ENCODE measurements around the gene SLC27A3. TPM values are rescaled to one million over a fixed set of nuclear protein-coding genes. Genes with fewer than 3 reads are reported as not detected.
"Not testable (repeated sequence)": the region's sequence is repeated elsewhere in the genome, so short reads cannot be mapped to it uniquely, and the experiment has no call there.

The SLC27A3 gene
- total RNA-seq, 1 experiment from 2014 or later: 38.9 TPM

DNA sequence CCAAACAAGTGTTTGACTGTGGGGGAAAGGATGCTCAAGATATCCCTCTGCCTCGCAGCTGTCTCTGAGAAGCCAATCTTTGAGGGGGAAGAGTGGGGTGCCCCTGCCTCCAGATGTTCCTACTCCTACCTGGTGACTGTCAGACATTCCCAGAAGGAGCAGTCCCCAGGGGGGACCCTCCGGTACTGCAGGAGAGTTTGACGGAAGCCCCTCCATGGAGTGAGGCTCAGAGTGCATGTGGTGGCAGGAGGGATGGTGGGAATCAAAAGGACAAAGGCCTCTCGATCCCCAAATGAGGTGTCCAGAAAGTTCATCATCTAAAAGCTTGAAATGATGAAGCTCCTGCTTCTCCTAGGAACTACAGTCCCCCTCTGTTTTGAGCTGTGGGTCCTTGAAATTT lies 5.3 kb downstream of the SLC27A3 start:
- no peak overlapping the region for H3K27ac Mint-ChIP-seq
- H3K9me3 Mint-ChIP-seq: no peaks in the 10 kb centered on the region
- POLR2A ChIA-PET: interaction anchor here (0.6 to 1.0 kb wide), 2 partner anchors 16 to 194 kb away, joined by 3 read pairs; no protein-coding TSS in a partner anchor
- H3K27me3 Mint-ChIP-seq (ENCODE audit: low read depth): no peaks in the 10 kb centered on the region
- H3K4me3 Mint-ChIP-seq: no peak overlapping the region
- peaks cover 3% of the 10 kb centered on the region for H3K36me3 Mint-ChIP-seq
- CTCF ChIA-PET: no interaction called here
- no peak for TF ChIP-seq SP1 (CRISPR knock-in tag; conservative IDR thresholded peaks at IDR 0.05)
- TF ChIP-seq, protein P1, sequence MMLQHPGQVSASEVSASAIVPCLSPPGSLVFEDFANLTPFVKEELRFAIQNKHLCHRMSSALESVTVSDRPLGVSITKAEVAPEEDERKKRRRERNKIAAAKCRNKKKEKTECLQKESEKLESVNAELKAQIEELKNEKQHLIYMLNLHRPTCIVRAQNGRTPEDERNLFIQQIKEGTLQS (CRISPR knock-in tag; conservative IDR thresholded peaks at IDR 0.05): no peak
- TF ChIP-seq ZNF121 (CRISPR knock-in tag; IDR thresholded peaks at IDR 0.05): no peak
- TF ChIP-seq, protein P2, sequence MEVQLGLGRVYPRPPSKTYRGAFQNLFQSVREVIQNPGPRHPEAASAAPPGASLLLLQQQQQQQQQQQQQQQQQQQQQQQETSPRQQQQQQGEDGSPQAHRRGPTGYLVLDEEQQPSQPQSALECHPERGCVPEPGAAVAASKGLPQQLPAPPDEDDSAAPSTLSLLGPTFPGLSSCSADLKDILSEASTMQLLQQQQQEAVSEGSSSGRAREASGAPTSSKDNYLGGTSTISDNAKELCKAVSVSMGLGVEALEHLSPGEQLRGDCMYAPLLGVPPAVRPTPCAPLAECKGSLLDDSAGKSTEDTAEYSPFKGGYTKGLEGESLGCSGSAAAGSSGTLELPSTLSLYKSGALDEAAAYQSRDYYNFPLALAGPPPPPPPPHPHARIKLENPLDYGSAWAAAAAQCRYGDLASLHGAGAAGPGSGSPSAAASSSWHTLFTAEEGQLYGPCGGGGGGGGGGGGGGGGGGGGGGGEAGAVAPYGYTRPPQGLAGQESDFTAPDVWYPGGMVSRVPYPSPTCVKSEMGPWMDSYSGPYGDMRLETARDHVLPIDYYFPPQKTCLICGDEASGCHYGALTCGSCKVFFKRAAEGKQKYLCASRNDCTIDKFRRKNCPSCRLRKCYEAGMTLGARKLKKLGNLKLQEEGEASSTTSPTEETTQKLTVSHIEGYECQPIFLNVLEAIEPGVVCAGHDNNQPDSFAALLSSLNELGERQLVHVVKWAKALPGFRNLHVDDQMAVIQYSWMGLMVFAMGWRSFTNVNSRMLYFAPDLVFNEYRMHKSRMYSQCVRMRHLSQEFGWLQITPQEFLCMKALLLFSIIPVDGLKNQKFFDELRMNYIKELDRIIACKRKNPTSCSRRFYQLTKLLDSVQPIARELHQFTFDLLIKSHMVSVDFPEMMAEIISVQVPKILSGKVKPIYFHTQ (CRISPR knock-in tag; IDR thresholded peaks at IDR 0.05): no peak
- TF ChIP-seq MXD4 (CRISPR knock-in tag; IDR thresholded peaks at IDR 0.05; ENCODE audit: borderline replicate concordance): no peak
- TF ChIP-seq ETV6 (CRISPR knock-in tag; IDR thresholded peaks at IDR 0.05): no peak
- TF ChIP-seq, protein P3, sequence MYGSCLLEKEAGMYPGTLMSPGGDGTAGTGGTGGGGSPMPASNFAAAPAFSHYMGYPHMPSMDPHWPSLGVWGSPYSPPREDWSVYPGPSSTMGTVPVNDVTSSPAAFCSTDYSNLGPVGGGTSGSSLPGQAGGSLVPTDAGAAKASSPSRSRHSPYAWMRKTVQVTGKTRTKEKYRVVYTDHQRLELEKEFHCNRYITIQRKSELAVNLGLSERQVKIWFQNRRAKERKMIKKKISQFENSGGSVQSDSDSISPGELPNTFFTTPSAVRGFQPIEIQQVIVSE (CRISPR knock-in tag; IDR thresholded peaks at IDR 0.05; ENCODE audit: borderline replicate concordance): no peak
- TF ChIP-seq ZNF138 (CRISPR knock-in tag; conservative IDR thresholded peaks at IDR 0.05): no peak
- TF ChIP-seq JUN (CRISPR knock-in tag; IDR thresholded peaks at IDR 0.05): no peak
- no peak for TF ChIP-seq ZNF423 (CRISPR knock-in tag; IDR thresholded peaks at IDR 0.05)
- TF ChIP-seq, protein P4, sequence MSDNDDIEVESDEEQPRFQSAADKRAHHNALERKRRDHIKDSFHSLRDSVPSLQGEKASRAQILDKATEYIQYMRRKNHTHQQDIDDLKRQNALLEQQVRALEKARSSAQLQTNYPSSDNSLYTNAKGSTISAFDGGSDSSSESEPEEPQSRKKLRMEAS (CRISPR knock-in tag; IDR thresholded peaks at IDR 0.05): no peak
- TF ChIP-seq, protein P5, sequence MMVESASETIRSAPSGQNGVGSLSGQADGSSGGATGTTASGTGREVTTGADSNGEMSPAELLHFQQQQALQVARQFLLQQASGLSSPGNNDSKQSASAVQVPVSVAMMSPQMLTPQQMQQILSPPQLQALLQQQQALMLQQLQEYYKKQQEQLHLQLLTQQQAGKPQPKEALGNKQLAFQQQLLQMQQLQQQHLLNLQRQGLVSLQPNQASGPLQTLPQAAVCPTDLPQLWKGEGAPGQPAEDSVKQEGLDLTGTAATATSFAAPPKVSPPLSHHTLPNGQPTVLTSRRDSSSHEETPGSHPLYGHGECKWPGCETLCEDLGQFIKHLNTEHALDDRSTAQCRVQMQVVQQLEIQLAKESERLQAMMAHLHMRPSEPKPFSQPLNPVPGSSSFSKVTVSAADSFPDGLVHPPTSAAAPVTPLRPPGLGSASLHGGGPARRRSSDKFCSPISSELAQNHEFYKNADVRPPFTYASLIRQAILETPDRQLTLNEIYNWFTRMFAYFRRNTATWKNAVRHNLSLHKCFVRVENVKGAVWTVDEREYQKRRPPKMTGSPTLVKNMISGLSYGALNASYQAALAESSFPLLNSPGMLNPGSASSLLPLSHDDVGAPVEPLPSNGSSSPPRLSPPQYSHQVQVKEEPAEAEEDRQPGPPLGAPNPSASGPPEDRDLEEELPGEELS (CRISPR knock-in tag; IDR thresholded peaks at IDR 0.05): no peak
- no peak for TF ChIP-seq KAT7 (CRISPR knock-in tag; IDR thresholded peaks at IDR 0.05; ENCODE audit: borderline replicate concordance)
- H3K4me1 Mint-ChIP-seq: peaks cover 25% of the 10 kb centered on the region
- ATAC-seq (no peak), DNase-seq (ENCODE audit: low spot score) (no peak)

DNA sequence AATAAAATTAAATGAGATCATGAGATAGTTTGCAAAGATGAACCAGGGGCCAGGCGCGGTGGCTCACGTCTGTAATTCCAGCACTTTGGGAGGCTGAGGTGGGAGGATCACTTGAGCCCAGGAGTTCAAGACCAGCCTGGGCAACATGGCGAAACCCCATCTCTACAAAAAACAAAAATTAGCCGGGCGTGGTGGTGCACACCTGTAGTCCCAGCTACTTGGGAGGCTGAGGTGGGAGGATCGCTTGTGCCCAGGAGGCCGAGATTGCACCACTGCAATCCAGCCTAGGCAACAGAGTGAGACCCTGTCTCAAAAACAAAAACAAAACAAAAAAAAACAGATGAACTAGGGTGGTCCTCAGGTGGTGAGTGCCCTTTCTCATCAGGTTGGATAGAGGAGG lies 7.4 kb downstream of the SLC27A3 start:
- CTCF ChIA-PET; POLR2A ChIA-PET; ATAC-seq; H3K27me3 Mint-ChIP-seq (ENCODE audit: low read depth); H3K36me3 Mint-ChIP-seq; DNase-seq (ENCODE audit: low spot score); H3K9me3 Mint-ChIP-seq: not testable (repeated sequence)
- H3K27ac Mint-ChIP-seq: peak overlapping the region; percentile 98
- peak overlapping the region; percentile 83 for H3K4me3 Mint-ChIP-seq
- peaks cover 13% of the 10 kb centered on the region for H3K4me1 Mint-ChIP-seq

DNA sequence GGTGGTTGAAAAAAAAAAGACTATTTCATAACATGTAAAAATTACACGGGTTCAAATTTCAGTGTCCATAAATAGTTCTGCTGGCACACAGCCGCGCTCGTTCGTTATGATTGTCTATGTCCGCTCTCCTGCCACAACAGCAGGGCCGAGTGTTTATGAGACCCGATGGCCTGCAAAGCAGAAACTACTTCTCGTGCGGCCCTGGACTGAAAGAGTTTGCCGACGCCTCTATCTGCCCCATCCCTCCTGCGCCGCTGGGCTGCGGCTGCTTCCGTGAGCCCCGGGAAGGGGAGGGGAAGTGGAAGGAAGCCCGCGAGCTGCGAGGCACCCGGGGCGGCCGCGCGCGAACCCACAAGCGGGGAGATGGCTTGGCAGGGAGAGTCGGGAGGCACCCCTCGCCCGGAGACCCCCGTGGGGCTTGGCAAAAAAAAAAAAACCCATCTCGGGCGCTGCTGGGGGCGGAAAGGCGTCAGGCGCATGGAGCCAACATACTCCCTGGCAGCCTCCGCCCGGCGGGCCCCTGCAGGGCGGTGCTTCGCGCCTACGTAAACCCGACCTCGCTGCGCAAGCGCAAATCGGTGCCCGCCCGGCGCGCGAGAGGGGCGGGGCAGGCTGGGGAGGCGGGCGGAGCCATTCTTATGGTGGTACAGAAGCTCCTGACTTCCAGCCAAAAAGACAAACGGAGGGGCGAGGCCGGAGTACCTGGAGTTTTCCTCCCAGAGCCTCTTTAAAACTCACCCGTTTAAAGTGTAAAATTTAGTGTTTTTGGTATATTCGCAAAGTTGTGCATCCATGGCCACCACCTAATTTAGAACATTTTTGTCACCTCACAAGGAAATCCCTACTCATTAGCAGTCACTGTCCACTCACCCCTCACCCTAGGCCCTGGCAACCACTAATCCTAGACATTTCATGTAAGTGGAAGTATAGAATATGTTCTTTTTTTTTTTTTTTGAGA lies 8.3 kb downstream of the SLC27A3 start:
- H3K4me3 Mint-ChIP-seq: peak overlapping the region; percentile 83
- H3K36me3 Mint-ChIP-seq: peaks cover 3% of the 10 kb centered on the region
- DNase-seq (ENCODE audit: low spot score) (peak; percentile 94), ATAC-seq (peak; percentile 94)
- H3K9me3 Mint-ChIP-seq: peaks cover 6% of the 10 kb centered on the region
- H3K27me3 Mint-ChIP-seq (ENCODE audit: low read depth): no peaks in the 10 kb centered on the region
- peak overlapping the region; percentile 98 for H3K27ac Mint-ChIP-seq
- peaks cover 8% of the 10 kb centered on the region for H3K4me1 Mint-ChIP-seq
- CTCF ChIA-PET: interaction anchor here (0.6 to 1.5 kb wide), 10 partner anchors 9 to 202 kb away, joined by 3 to 9 read pairs (median 4); partner anchors contain the start of genes DENND4B, JTB, NPR1 and RAB13
- POLR2A ChIA-PET: interaction anchor here (0.5 to 1.4 kb wide), 9 partner anchors 8 to 316 kb away, joined by 3 to 5 read pairs (median 3); partner anchors contain the start of genes CREB3L4, RPS27 and SLC27A3
- TF ChIP-seq, protein P6, sequence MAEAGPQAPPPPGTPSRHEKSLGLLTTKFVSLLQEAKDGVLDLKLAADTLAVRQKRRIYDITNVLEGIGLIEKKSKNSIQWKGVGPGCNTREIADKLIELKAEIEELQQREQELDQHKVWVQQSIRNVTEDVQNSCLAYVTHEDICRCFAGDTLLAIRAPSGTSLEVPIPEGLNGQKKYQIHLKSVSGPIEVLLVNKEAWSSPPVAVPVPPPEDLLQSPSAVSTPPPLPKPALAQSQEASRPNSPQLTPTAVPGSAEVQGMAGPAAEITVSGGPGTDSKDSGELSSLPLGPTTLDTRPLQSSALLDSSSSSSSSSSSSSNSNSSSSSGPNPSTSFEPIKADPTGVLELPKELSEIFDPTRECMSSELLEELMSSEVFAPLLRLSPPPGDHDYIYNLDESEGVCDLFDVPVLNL (CRISPR knock-in tag; IDR thresholded peaks at IDR 0.05; ENCODE audit: borderline replicate concordance, low read depth): no peak
- TF ChIP-seq, protein P7, sequence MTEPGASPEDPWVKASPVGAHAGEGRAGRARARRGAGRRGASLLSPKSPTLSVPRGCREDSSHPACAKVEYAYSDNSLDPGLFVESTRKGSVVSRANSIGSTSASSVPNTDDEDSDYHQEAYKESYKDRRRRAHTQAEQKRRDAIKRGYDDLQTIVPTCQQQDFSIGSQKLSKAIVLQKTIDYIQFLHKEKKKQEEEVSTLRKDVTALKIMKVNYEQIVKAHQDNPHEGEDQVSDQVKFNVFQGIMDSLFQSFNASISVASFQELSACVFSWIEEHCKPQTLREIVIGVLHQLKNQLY (CRISPR knock-in tag; IDR thresholded peaks at IDR 0.05): no peak
- TF ChIP-seq FOXK1 (CRISPR knock-in tag; IDR thresholded peaks at IDR 0.05): no peak
- TF ChIP-seq, protein P8, sequence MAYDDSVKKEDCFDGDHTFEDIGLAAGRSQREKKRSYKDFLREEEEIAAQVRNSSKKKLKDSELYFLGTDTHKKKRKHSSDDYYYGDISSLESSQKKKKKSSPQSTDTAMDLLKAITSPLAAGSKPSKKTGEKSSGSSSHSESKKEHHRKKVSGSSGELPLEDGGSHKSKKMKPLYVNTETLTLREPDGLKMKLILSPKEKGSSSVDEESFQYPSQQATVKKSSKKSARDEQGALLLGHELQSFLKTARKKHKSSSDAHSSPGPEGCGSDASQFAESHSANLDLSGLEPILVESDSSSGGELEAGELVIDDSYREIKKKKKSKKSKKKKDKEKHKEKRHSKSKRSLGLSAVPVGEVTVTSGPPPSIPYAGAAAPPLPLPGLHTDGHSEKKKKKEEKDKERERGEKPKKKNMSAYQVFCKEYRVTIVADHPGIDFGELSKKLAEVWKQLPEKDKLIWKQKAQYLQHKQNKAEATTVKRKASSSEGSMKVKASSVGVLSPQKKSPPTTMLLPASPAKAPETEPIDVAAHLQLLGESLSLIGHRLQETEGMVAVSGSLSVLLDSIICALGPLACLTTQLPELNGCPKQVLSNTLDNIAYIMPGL (CRISPR knock-in tag; IDR thresholded peaks at IDR 0.05): peak; percentile 55; the same call in 1 of the 2 replicates
- TF ChIP-seq HMGA2 (CRISPR knock-in tag; IDR thresholded peaks at IDR 0.05): no peak
- TF ChIP-seq PRRX2 (CRISPR knock-in tag; IDR thresholded peaks at IDR 0.05): peak; percentile 11; the same call in 1 of the 2 replicates
